Activated CD4-positive, alpha-beta T cell treated with anti-CD3 and anti-CD28 coated beads, Interleukin-10, Interleukin-2, amounts not matched to agents 100 ng/mL and 50 ng/mL, durations not matched to agents 16 hours and 8 hours (primary cell): ENCODE measurements around the gene ACTL6A.
"Not testable (repeated sequence)": the region's sequence is repeated elsewhere in the genome, so short reads cannot be mapped to it uniquely, and the experiment has no call there.

Source experiments
- DNase-seq: peaks from one replicate; pipeline ENCODE4 v3.0.0-alpha.2; 2020

ACTL6A gene

DNA sequence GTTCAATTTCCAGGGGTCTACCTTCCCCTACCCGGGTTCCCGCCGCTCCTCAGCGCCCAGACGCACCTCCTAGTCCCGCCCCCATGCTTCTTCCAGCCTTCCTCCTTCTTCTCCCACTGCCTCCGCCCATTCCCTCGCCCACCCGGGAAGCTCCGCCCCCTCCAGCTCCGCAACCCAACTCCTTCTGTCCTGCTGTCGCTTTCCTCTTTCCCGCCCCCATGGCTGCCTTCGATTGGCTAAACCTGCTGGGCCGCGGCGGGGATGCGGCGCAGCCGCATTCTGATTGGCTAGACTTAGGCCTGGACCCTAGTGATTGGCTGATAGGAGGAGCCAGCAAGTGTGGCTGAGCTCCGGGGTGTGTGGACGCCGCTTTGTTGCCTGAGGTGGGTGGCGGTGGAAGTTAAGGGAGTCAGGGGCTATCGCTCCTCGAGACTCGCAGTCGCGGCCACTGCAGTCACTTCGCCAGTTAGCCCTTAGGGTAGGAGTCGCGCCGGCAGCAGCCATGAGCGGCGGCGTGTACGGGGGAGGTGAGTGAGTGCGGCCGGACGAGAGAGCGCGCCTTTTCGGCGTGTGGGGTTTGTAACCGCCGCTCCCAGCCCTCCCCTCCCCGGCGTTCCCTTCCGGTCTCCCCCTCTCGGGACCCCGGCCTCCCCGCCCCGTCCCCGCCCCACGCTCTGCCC is at the start of gene ACTL6A:
TSS of gene ACTL6A (plus strand) at position 336 of the 680 bp plus-strand sequence. CDS start at position 503, 167 bp downstream.
- peak; percentile 100 for DNase-seq

GRCh38 chr3:179513862-179514261 is 48.9 kb upstream of the ACTL6A start:
- DNase-seq = no peak

GRCh38 chr3:179516461-179517251 is 46.1 kb upstream of the ACTL6A start:
- DNase-seq = not testable (repeated sequence)

- no peak for DNase-seq
Measured at GRCh38 chr3:179526482-179526881, 36.2 kb upstream of the ACTL6A start.

- DNase-seq = no peak
Measured at GRCh38 chr3:179526989-179527391, 35.7 kb upstream of the ACTL6A start.

- no peak for DNase-seq
Measured at GRCh38 chr3:179528772-179529171, 34.0 kb upstream of the ACTL6A start.

DNA sequence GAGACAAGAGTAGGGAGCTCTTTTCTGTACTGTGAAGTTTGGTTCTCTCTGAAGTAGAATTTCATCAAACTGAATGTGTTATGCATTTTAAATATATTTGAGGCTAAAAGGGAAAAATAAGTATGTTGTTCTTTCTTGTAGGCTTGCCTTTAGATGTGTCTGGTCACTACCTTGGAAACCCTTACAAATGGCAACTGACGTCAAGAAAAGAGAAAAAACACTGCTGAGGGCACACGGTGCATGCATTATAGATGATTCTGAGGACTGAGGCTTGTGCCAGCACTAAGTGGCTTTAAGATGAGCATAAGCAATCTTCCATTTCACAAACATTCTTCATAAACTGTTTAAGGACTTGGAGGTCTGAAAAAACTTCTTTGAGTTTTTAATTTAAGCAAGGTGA is 31.1 kb upstream of the ACTL6A start:
- no peak for DNase-seq

DNA sequence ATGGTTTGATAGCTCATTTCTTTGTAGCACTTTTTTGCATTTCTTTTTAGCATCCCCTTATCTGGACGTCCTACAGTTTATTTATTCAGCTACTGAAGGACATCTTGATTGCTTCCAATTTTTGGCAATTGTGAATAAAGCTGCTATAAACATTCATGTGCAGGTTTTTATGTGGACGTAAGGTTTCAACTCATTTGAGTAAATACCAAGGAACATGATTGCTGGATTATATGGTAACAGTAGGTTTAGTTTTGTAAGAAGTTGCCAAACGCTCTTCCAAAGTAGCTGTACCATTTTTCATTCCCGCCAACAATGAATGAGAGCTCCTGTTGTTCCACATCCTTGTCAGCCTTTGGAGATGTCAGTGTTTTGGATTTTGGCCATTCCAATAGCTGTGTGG is 29.5 kb upstream of the ACTL6A start:
- no peak for DNase-seq

GRCh38 chr3:179536256-179536655 is 26.5 kb upstream of the ACTL6A start:
- DNase-seq = no peak

- no peak for DNase-seq
Measured at GRCh38 chr3:179541094-179541493, 21.6 kb upstream of the ACTL6A start.

GRCh38 chr3:179541596-179541995 is 21.1 kb upstream of the ACTL6A start:
- DNase-seq = no peak

- no peak for DNase-seq
Measured at GRCh38 chr3:179542375-179542774, 20.4 kb upstream of the ACTL6A start.

GRCh38 chr3:179544981-179545645 is 17.6 kb upstream of the ACTL6A start:
- DNase-seq = no peak

DNA sequence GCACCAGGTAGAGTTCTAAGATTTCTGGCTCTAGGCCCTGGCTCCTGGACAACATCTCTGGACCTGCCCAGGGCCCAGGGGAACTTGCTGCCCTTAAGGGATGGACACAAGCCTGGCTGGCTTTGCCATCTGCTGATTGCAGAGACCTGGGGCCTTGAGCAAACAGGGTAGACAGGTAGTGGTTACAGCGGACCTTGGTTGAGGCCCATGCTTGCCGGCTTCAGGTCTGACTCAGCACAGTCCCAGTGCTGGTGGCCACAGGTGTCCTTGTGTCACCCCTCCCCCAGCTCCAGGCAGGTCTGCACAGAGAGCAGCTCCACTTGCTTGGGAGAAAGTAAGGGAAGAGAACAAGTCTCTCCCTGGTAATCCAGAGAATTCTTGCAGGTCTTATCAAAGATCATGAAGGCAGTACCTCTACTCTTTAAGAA is 15.9 kb upstream of the ACTL6A start:
- DNase-seq = no peak

- no peak for DNase-seq
Measured at GRCh38 chr3:179551349-179552105, 11.2 kb upstream of the ACTL6A start.

- peak; percentile 58 for DNase-seq
Measured at GRCh38 chr3:179558742-179559364, 3.9 kb upstream of the ACTL6A start.

GRCh38 chr3:179560791-179561190 is 1.9 kb upstream of the ACTL6A start:
- no peak for DNase-seq

DNA sequence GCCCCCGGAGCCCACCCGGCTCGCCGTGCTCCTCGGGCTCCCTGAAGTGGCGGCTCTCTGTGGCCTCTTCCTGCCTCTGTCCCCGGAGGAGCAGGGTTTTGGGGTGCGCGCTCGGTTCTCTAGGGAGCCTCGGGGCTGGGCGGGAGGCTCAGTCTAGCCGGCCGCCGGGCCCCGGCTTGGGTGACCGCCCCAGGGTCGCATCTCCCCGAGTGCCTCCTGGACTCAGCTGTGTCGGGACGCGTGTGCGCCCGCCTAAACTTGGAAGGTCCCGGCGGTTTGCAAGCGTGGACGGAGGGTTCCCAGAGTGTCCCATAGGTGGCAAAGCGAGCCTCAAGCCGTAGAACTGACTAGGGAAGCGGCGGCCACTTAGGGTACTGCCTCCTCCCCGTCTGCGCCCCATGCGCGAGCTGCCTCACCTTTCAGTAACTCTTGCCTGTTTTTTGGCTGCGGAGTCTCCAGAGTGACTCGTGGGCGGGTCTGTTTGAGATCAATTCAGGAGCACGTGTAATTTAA is 601 bp downstream of the ACTL6A start:
- peak; percentile 81 for DNase-seq

DNA sequence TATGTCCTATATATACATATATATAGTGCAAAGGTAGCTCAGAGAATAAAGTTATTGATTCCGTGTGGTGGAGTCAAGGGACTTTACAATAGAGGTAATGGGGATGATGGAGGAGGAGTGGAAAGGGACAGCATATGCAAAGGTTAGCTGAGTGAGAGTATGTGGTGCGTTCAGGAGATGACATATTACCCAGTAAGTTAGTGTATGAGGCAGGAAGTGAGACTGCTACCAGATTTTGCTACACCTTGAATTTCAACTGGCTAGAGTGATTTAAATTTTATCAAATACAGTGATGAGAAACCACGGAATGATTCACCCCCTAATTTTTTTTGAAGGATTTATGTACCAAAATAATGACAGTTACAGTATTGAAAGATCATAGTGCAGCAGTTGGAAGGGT is 2.8 kb downstream of the ACTL6A start:
- peak; percentile 54 for DNase-seq

GRCh38 chr3:179580992-179581391 is 18.3 kb downstream of the ACTL6A start:
- DNase-seq = no peak

GRCh38 chr3:179589143-179589542 is 26.4 kb downstream of the ACTL6A start:
- DNase-seq = peak; percentile 31

DNA sequence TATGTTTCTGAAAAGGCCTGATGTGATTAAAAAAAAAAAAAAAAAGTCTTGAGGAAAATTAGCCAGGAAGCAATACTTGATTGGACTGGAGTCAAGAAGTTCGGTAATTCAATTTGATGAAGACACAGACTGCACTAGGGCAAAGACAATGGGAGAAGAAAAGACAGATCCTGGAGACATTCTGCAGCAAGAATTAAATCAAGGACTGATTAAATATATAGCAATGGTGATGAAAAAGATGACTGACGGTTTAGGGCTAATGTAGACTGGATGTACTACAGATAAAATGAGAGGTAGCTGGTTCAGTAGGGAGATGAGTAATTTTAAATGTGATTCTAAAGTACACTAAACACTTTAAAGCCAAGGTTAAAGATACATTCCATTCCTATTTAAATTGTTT is 27.9 kb downstream of the ACTL6A start:
- DNase-seq = no peak
